Activated CD8-positive, alpha-beta memory T cell treated with anti-CD3 and anti-CD28 coated beads for 36 hours (primary cell): ENCODE data around the gene TMEM151B. TPM values are rescaled to one million over a fixed set of nuclear protein-coding genes. Genes with fewer than 3 reads are reported as not detected.

Experiments
- CTCF ChIA-PET: fragments of 350-600 bp; sonication (Branson Sonifier 250); formaldehyde crosslinking; loops from one replicate; lab custom pipeline; 2021; ENCODE audit warnings: antibody characterized with exemption; lab: Charles Lee
- POLR2A ChIA-PET: fragments of 350-600 bp; sonication (Branson Sonifier 250); formaldehyde crosslinking; loops from one replicate; lab custom pipeline; 2021; ENCODE audit warnings: antibody characterized with exemption; lab: Charles Lee
- total RNA-seq, 2 experiments: library from RNA; stranded (reverse); gene quantifications; one replicate each; pipeline ENCODE4 v1.2.3, GENCODE V29; 2021

Gene TMEM151B
- not detected for total RNA-seq

DNA sequence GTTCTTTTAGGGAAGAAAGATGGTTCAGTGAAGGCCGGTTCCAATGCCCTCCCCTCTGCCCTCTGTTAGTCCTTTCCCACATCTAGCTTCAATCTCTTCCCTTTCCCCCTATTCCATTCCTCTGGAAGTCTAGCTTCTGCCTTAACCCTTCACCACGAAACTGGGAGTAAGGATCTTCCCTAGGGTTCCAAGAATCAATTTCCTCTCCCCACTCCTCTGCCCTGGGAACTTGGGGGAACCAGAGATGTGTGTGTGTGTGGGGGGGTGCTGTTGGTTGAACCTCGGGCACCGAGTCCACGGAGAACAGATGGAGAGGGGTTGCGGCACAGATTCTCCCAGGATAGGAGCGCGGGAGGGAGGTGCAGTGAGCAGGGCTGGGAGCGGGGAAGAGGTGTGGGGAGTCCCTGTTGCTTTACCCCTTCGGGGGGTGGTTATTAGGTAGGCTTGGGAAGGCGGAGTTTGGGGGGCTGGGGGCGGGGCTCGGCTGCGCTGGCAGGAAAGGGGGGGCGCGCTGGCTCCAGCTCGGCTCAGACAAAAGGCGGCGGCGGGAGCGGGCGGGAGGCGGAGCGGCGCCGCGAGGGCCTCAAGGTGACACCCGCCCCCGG is at the start of gene TMEM151B:
TSS of gene TMEM151B (plus strand) at position 530 of the 605 bp plus-strand sequence. CDS start 293 bp downstream, outside the sequence.
- CTCF ChIA-PET = interaction anchor here (0.6 to 6.0 kb wide), 6 partner anchors 35 to 175 kb away, joined by 3 to 64 read pairs (median 5); partner anchors contain the start of gene SPATS1
- POLR2A ChIA-PET = no interaction called here

DNA sequence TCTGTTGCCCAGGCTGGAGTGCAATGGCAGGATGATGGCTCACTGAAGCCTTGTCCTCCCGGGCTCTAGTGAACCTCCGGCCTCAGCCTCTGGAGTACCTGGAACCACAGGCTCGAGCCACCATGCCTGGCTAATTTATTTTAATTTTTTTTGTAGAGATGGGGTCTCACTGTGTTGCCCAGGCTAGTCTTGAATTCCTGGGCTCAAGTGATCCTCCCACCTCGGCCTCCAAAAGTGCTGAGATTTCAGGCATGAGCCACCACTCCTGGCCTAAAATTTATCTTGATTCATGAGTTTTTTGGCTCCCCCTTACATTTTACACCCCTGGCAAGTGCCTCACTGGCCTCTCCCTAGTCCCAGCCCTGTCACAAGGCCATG is 49.3 kb upstream of the TMEM151B start:
- ChIA-PET CTCF (interaction anchor here (0.7 to 2.5 kb wide), 7 partner anchors 14 to 100 kb away, joined by 3 to 7 read pairs (median 4); partner anchors contain the start of genes HSP90AB1 and SLC35B2), POLR2A (interaction anchor here (0.6 kb wide), 2 partner anchors 200 to 511 kb away, joined by 3 to 4 read pairs; no protein-coding TSS in a partner anchor)

GRCh38 chr6:44221291-44221960 is 48.8 kb upstream of the TMEM151B start:
- CTCF ChIA-PET = interaction anchor here (0.9 to 5.0 kb wide), 10 partner anchors 11 to 100 kb away, joined by 3 to 21 read pairs (median 4); partner anchors contain the start of genes HSP90AB1 and SLC35B2
- POLR2A ChIA-PET = interaction anchor here (4.3 kb wide), 1 partner anchor 25 kb away, joined by 47 read pairs; the partner anchor contains the start of gene HSP90AB1

DNA sequence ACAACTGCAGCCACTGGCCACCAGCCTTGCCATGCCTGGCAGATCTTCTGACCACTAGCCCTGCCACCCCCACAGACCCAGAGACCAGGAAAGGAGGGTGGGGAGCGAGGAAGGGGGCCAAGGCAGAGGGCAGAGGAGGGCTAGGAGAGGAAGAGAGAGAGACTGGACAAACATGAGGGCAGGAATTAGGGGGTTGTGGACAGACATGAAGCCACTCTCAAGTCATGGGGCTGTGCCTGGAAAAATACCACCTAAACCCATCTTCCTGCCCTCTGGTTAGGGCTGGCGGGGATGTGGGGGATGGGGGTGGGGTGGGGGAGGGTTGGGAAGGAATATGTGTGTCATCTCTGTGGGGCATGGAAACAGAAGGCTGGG is 48.3 kb upstream of the TMEM151B start:
- ChIA-PET CTCF (interaction anchor here (0.5 to 5.0 kb wide), 11 partner anchors 12 to 118 kb away, joined by 3 to 21 read pairs (median 4); partner anchors contain the start of genes HSP90AB1 and SLC35B2), POLR2A (interaction anchor here (4.3 kb wide), 1 partner anchor 25 kb away, joined by 47 read pairs; the partner anchor contains the start of gene HSP90AB1)

- POLR2A ChIA-PET = interaction anchor here (0.5 to 4.3 kb wide), 4 partner anchors 17 to 62 kb away, joined by 4 to 47 read pairs (median 6); partner anchors contain the start of gene HSP90AB1
- CTCF ChIA-PET = interaction anchor here (0.5 to 5.0 kb wide), 9 partner anchors 12 to 117 kb away, joined by 3 to 21 read pairs (median 5); partner anchors contain the start of gene SLC35B2
These were observed 47.5 kb upstream of the TMEM151B start for GRCh38 chr6:44222486-44223318.

DNA sequence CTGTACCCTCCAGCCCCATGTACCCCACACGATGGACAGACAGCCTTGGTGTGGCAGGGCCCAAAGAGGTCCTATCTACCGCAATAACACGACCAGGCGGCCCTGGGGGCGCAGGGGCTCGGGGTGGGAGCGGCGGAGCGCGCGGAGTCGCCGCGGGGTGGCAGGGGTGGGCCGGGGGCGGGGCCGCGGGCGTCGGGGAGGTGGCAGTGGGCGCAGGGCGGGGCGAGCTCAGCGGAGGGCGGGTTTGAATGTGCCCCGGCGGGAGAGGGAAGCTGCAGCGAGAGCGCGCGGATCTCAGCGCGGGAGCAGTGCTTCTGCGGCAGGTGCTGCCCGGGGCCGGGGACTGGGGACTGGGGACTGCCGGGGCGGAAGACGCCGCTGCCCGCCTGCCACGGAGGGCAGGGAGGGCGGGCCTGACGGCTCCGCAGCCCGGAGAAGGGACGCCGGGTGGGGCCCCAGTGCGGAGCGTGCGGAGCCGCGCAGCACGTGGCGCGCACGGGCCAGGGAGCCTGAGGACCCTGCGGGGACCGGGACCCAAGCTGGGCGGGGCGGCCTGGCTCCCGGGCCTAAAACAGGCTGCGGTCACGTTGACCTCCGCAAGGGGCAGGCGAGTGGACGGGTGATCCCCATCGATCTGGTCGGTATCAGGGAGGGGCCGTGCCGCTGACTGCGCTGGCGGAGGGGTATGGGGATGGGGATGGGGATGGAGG is 46.8 kb upstream of the TMEM151B start, which contains the start of gene SLC29A1:
TSS of gene SLC29A1 (plus strand) at position 277 of the 710 bp plus-strand sequence. CDS start 3,719 bp downstream, outside the sequence.
- POLR2A ChIA-PET = interaction anchor here (0.6 to 4.3 kb wide), 5 partner anchors 13 to 82 kb away, joined by 3 to 47 read pairs (median 6); partner anchors contain the start of gene HSP90AB1
- CTCF ChIA-PET = interaction anchor here (1.2 to 5.0 kb wide), 8 partner anchors 11 to 51 kb away, joined by 3 to 21 read pairs (median 6); partner anchors contain the start of gene SLC35B2

GRCh38 chr6:44224029-44224964 is 46.0 kb upstream of the TMEM151B start:
- CTCF ChIA-PET = interaction anchor here (0.8 to 5.0 kb wide), 12 partner anchors 10 to 118 kb away, joined by 3 to 21 read pairs (median 5); partner anchors contain the start of genes SLC35B2 and SPATS1
- POLR2A ChIA-PET = interaction anchor here (0.6 to 4.3 kb wide), 7 partner anchors 12 to 1457 kb away, joined by 3 to 47 read pairs (median 5); partner anchors contain the start of genes HSP90AB1, POLH and XPO5

- ChIA-PET CTCF (interaction anchor here (0.9 to 5.0 kb wide), 9 partner anchors 9 to 118 kb away, joined by 3 to 21 read pairs (median 4); partner anchors contain the start of genes SLC35B2 and SPATS1), POLR2A (interaction anchor here (0.6 to 4.3 kb wide), 3 partner anchors 11 to 649 kb away, joined by 3 to 47 read pairs (median 10); partner anchors contain the start of genes HSP90AB1, POLH and XPO5)
These were observed 45.3 kb upstream of the TMEM151B start for GRCh38 chr6:44224965-44225305.

GRCh38 chr6:44225579-44226325 is 44.5 kb upstream of the TMEM151B start:
- ChIA-PET CTCF (interaction anchor here (1.6 to 5.0 kb wide), 3 partner anchors 8 to 31 kb away, joined by 4 to 21 read pairs (median 16); partner anchors contain the start of gene SLC35B2), POLR2A (interaction anchor here (0.9 to 4.3 kb wide), 2 partner anchors 21 to 131 kb away, joined by 3 to 47 read pairs; partner anchors contain the start of gene HSP90AB1)

DNA sequence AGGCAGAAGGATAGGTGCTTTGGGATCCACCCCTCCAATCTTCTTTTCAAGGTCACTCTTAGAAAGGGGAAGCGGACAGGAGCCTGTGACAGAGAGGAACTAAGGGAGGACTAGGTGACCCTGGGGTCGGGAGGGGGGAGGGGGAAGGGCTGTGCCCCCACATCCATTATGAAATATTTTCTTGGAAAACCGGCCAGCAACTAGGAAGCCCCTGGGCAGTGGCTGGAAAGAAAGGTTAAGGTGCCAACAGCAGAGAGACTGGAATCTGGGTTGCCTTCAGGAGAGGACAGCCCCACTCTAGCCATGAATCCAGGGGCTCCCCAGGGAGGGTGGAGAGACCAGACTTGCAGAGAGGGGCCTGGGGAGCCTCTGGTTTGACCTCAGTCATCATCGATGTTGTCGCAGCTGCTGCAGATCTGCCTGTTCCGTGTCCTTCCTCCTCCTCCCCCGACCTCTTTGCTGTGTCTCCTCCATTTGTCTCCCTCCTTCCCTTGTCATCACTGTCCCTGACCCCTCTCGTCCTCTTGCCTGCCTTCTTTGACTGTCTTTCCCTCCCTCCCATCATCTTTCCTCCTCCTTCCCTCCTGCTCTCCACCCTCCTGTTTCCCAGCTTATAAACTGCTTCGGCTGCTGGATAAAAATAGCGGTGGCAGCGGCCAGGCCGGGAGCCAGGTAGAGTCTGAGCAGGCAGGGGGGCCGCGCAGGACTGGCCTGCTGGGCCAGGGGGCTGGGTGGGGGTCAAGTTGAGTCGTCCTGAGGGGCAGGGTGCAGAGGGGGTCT is 43.7 kb upstream of the TMEM151B start:
- ChIA-PET CTCF (interaction anchor here (0.9 to 5.0 kb wide), 4 partner anchors 7 to 39 kb away, joined by 3 to 21 read pairs (median 12); partner anchors contain the start of gene NFKBIE), POLR2A (interaction anchor here (0.9 kb wide), 1 partner anchor 132 kb away, joined by 3 read pairs; no protein-coding TSS in a partner anchor)

DNA sequence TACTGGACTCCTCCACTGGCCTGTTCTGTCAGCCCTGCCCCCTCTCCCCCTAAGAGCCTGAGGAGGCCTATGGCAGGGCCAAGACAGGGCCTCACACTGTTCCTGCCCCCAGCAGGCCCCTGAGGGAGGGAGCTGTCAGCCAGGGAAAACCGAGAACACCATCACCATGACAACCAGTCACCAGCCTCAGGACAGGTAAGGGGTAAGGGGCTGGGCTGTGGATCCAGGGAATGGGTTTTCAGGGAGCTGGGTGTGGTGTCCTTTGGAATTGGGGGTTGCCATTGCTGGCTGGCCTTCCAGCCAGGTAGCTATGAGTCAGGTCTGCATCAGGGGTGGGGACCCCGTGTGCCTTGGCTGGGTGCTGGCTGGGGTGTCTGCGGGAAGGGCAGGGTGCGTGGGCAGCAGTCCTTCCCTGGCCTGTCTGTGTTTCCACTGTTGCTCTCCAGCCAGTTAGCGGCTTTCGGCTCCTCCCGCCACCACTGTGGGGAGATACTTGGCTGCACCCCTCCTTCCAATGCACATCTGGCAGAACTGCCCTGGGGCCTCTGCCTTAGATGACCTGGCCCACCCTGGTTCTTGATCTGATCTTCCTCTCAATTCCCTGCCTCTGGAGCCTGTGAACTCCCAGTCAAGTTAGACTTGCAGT is 43.0 kb upstream of the TMEM151B start:
- POLR2A ChIA-PET = interaction anchor here (0.8 kb wide), 1 partner anchor 20 kb away, joined by 3 read pairs; the partner anchor contains the start of gene HSP90AB1
- CTCF ChIA-PET = interaction anchor here (0.9 to 2.1 kb wide), 4 partner anchors 11 to 60 kb away, joined by 3 to 8 read pairs (median 5); partner anchors contain the start of genes HSP90AB1 and NFKBIE

DNA sequence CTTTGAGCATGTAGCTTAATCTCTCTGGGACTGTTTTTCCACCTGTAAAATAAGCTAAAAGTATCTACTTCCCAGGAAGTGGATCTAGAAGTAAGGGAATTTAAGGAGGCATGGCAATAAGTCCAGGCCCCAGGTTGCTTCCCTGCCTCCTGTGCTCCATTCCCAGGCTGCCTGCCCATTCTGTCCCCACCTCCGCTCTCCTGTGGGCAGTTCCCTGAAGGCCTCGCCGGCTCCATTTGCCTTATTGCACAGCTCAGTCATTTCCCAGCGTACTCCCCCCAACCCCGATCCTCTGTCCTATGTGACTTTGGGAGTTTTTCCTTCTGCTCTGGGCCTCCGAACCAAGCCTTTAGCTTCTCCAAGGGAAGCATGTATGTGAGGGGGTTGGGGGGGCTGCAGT is 42.2 kb upstream of the TMEM151B start:
- POLR2A ChIA-PET = interaction anchor here (0.8 kb wide), 1 partner anchor 19 kb away, joined by 3 read pairs; the partner anchor contains the start of gene HSP90AB1
- CTCF ChIA-PET = interaction anchor here (0.9 to 2.1 kb wide), 3 partner anchors 10 to 61 kb away, joined by 5 to 8 read pairs (median 5); partner anchors contain the start of gene HSP90AB1

- ChIA-PET CTCF (interaction anchor here (1.7 to 2.1 kb wide), 2 partner anchors 9 to 19 kb away, joined by 5 to 8 read pairs; partner anchors contain the start of gene HSP90AB1), POLR2A (interaction anchor here (0.8 kb wide), 1 partner anchor 18 kb away, joined by 3 read pairs; the partner anchor contains the start of gene HSP90AB1)
These were observed 41.8 kb upstream of the TMEM151B start for GRCh38 chr6:44228433-44228832.
